Progenitor cell of endocrine pancreas (in vitro differentiated cells): ENCODE results near the gene MAB21L1. TPM values are rescaled to one million over a fixed set of nuclear protein-coding genes. Genes with fewer than 3 reads are reported as not detected.

Experiments used
- DNase-seq: peaks from one replicate; pipeline ENCODE4 v3.0.0; 2021; ENCODE audit warnings: low spot score; ENCODE audit not compliant: unreplicated experiment
- H3K27ac Mint-ChIP-seq: 2 replicates; pipeline ENCODE4 v1.8.0; 2021; ENCODE audit warnings: mild to moderate bottlenecking, moderate library complexity, mixed read lengths
- H3K27me3 Mint-ChIP-seq: 2 replicates; pipeline ENCODE4 v1.8.0; 2021; ENCODE audit warnings: mixed read lengths
- H3K36me3 Mint-ChIP-seq: 2 replicates; pipeline ENCODE4 v1.8.0; 2022; ENCODE audit warnings: mixed read lengths; ENCODE audit not compliant: insufficient read depth
- H3K4me1 Mint-ChIP-seq: 2 replicates; pipeline ENCODE4 v1.8.0; 2021; ENCODE audit warnings: low read depth, mixed read lengths
- H3K4me3 Mint-ChIP-seq: 2 replicates; pipeline ENCODE4 v1.8.0; 2021; ENCODE audit warnings: low read depth, mild to moderate bottlenecking, moderate library complexity, mixed read lengths
- H3K9me3 Mint-ChIP-seq: 2 replicates; pipeline ENCODE4 v1.8.0; 2021; ENCODE audit warnings: low read depth, mixed read lengths
- total RNA-seq: library from RNA; stranded (reverse); gene quantifications from 2 replicates; pipeline ENCODE4 v1.2.1, GENCODE V29; 2021
- TF ChIP-seq, protein P1 (sequence below): fragments of 200-600 bp; sonication (generic); IDR thresholded peaks from one replicate; pipeline ENCODE4 v1.5.0; 2021; ENCODE audit warnings: antibody characterized with exemption, mild to moderate bottlenecking; ENCODE audit not compliant: unreplicated experiment

The MAB21L1 gene
- total RNA-seq, 1 donor from 2014 or later = 0.22 TPM

- no peaks in the 10 kb centered on the region for H3K36me3 Mint-ChIP-seq
- H3K27me3 Mint-ChIP-seq = peaks cover 96% of the 10 kb centered on the region
- H3K4me3 Mint-ChIP-seq = peak overlapping the region; percentile 32
- no peak overlapping the region for H3K27ac Mint-ChIP-seq
- peaks cover 27% of the 10 kb centered on the region for H3K4me1 Mint-ChIP-seq
- DNase-seq = peak; percentile 20
- H3K9me3 Mint-ChIP-seq = no peaks in the 10 kb centered on the region
- TF ChIP-seq, protein P1, sequence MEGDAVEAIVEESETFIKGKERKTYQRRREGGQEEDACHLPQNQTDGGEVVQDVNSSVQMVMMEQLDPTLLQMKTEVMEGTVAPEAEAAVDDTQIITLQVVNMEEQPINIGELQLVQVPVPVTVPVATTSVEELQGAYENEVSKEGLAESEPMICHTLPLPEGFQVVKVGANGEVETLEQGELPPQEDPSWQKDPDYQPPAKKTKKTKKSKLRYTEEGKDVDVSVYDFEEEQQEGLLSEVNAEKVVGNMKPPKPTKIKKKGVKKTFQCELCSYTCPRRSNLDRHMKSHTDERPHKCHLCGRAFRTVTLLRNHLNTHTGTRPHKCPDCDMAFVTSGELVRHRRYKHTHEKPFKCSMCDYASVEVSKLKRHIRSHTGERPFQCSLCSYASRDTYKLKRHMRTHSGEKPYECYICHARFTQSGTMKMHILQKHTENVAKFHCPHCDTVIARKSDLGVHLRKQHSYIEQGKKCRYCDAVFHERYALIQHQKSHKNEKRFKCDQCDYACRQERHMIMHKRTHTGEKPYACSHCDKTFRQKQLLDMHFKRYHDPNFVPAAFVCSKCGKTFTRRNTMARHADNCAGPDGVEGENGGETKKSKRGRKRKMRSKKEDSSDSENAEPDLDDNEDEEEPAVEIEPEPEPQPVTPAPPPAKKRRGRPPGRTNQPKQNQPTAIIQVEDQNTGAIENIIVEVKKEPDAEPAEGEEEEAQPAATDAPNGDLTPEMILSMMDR = no peak
Observed at GRCh38 chr13:35475212-35475959, 1.1 kb downstream of the MAB21L1 start.

DNA sequence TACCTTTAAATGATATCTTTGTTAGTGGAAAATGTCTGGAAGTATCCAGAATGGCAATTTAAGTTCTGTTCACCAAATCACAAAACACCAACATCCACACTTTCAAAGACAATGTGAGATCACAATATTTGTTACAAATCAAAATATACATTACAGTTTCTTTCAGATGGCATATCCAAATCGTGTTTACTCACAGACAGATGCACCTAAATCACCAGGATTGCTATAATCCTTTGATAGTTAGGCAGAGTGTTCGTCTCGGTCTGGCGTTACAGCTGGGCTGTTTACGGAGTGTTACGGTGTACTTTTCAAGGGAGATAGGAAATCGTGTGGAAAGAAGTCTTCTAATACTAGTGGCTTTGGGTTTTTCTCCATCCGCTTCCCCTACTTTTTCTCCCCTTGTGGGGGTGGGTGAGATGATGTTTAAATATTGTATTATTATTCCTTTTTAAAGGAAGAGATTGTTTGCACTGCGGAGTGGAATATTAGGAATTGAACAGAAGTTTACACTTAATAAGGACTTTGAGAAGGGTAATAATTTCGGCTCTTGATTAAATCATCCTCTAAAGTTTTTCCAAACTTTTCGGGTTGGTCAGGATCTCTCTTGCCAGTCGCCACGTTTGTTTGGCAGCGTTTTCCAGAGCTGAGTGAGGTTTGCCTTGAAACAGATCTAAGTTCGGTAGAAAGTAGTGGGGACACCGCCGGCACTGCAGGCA is 1.8 kb downstream of the MAB21L1 start:
- no peak overlapping the region for H3K27ac Mint-ChIP-seq
- peak overlapping the region; percentile 32 for H3K4me3 Mint-ChIP-seq
- no peak for DNase-seq
- H3K27me3 Mint-ChIP-seq = peaks cover 96% of the 10 kb centered on the region
- peaks cover 32% of the 10 kb centered on the region for H3K4me1 Mint-ChIP-seq
- H3K9me3 Mint-ChIP-seq = no peaks in the 10 kb centered on the region
- TF ChIP-seq, protein P1 = no peak
- no peaks in the 10 kb centered on the region for H3K36me3 Mint-ChIP-seq

DNA sequence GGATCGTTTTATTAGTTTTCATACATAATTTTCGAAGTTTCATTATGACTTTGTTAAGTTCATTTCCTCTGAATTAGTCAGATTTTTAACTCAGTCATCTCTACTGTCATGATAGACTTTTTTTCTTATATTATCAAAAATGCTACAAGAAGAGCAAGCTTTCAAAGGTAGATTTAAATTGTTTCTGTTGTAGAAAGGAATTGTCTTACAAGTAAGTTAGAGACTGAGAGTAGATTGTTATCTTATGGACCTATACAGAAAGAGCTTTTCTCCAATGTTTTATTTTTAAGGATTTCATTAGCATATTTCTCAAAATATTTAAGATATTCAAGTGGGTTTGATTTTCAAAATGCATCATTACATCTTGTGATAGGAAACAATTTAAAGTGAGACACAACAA is 2.7 kb downstream of the MAB21L1 start:
- Mint-ChIP-seq H3K4me3 (no peak overlapping the region), H3K27ac (no peak overlapping the region), H3K36me3 (no peaks in the 10 kb centered on the region), H3K27me3 (peaks cover 94% of the 10 kb centered on the region), H3K9me3 (no peaks in the 10 kb centered on the region), H3K4me1 (peaks cover 32% of the 10 kb centered on the region)
- DNase-seq = no peak
- TF ChIP-seq, protein P1 = no peak

DNA sequence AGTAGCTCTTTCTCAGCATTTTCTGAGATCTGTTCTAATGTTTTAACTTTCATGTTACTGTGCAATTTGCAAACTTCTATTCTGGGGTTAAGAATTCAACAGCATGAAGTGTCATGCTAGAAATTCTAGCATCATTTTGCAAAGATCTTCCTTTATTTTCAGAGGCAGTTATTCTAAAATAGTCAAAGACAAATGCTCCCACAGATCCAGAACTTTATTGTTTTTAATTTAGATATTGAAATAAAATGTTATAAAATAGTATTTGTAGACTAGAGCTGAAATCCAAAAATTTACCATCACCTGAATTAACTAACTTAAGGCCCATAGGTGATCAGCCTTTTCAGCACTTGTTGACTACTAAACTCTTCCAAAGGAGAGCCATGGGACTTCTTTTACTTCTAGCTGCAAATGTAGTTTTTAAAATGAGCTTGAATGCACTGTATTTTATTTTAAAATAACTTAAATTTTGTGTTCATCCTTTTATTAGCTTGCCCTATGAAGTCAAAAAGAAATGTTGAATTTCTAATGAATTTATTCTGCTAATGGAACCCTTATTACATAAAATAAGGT is 3.2 kb downstream of the MAB21L1 start:
- Mint-ChIP-seq H3K27me3 (peaks cover 93% of the 10 kb centered on the region), H3K9me3 (no peaks in the 10 kb centered on the region), H3K36me3 (no peaks in the 10 kb centered on the region), H3K4me3 (no peak overlapping the region), H3K27ac (no peak overlapping the region), H3K4me1 (peaks cover 31% of the 10 kb centered on the region)
- TF ChIP-seq, protein P1 = no peak
- DNase-seq = no peak

DNA sequence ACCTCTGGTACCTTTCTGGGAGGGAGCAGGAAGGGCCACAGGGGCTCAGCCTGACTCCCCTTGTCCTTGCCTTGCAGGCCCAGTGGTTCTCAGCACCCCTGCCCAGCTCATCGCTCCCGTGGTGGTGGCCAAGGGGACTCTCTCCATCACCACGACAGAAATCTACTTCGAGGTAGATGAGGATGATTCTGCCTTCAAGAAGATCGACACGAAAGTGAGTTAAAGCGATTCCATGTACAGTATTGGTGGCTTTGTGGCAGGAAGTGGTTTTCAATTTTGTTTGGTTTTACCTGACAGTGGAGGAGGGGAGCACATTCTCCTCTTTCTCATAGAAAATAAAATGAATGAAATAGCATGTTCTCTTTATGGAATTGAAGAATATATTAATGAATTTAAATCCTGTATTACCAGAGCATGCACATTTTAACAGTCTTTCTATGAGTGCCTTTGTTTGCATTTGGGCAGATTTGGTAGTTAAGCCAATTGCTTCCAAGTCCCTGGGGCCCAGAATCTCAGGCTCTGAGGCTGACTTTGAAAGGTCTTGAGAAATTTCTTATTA is 4.1 kb downstream of the MAB21L1 start:
- Mint-ChIP-seq H3K4me3 (no peak overlapping the region), H3K27ac (no peak overlapping the region), H3K4me1 (peaks cover 34% of the 10 kb centered on the region), H3K9me3 (no peaks in the 10 kb centered on the region), H3K27me3 (peaks cover 88% of the 10 kb centered on the region), H3K36me3 (no peaks in the 10 kb centered on the region)
- DNase-seq = no peak
- TF ChIP-seq, protein P1 = no peak
